Astrocyte of the spinal cord (primary cell): ENCODE measurements around the gene CRACDL.

ENCODE experiments used
- DNase-seq: peaks from one replicate; pipeline ENCODE4 v3.0.0; 2011; ENCODE audit warnings: low read depth, low spot score
- H3K4me3 ChIP-seq: 2 replicates; pipeline ENCODE4 v1.5.1; 2011; ENCODE audit warnings: low read depth, mild to moderate bottlenecking, low read length, moderate library complexity
- CTCF ChIP-seq: IDR thresholded peaks from 2 replicates; pipeline ENCODE4 v1.5.1; 2012; ENCODE audit warnings: low read depth, mild to moderate bottlenecking, low read length, inconsistent platforms
- in situ Hi-C: cut with HindIII; loops from 2 replicates; pipeline ENCODE4 v1.10.0; 2017; ENCODE audit warnings: low sequenced_read_pairs

Gene CRACDL

GRCh38 chr2:98868548-98869271 lies 67.3 kb downstream of the CRACDL start:
- TF ChIP-seq CTCF: no peak
- no peak for DNase-seq
- no peak overlapping the region for H3K4me3 ChIP-seq
- in situ Hi-C loops: no loop called here

- no peak for DNase-seq
- H3K4me3 ChIP-seq: no peak overlapping the region
- no peak for TF ChIP-seq CTCF
- in situ Hi-C loops: no loop called here
Measured at GRCh38 chr2:98867539-98868309, 68.3 kb downstream of the CRACDL start.

- no peak overlapping the region for H3K4me3 ChIP-seq
- DNase-seq: no peak
- TF ChIP-seq CTCF: no peak
- in situ Hi-C loops: no loop called here
Measured at GRCh38 chr2:98866033-98866432, 70.0 kb downstream of the CRACDL start.

GRCh38 chr2:98861601-98862000 lies 74.4 kb downstream of the CRACDL start:
- in situ Hi-C loops: no loop called here
- no peak overlapping the region for H3K4me3 ChIP-seq
- TF ChIP-seq CTCF: no peak
- no peak for DNase-seq

- in situ Hi-C loops: no loop called here
- no peak for TF ChIP-seq CTCF
- DNase-seq: no peak
- no peak overlapping the region for H3K4me3 ChIP-seq
Measured at GRCh38 chr2:98859323-98859722, 76.7 kb downstream of the CRACDL start.

GRCh38 chr2:98857001-98857400 lies 79.0 kb downstream of the CRACDL start:
- TF ChIP-seq CTCF: no peak
- no peak overlapping the region for H3K4me3 ChIP-seq
- DNase-seq: no peak
- in situ Hi-C loops: no loop called here
